ENCODE data around the gene GTF2A1. TPM values are rescaled to one million over a fixed set of nuclear protein-coding genes. Genes with fewer than 3 reads are reported as not detected.

The GTF2A1 gene
- total RNA-seq, 1 donor from 2014 or later = 40.9 TPM

DNA sequence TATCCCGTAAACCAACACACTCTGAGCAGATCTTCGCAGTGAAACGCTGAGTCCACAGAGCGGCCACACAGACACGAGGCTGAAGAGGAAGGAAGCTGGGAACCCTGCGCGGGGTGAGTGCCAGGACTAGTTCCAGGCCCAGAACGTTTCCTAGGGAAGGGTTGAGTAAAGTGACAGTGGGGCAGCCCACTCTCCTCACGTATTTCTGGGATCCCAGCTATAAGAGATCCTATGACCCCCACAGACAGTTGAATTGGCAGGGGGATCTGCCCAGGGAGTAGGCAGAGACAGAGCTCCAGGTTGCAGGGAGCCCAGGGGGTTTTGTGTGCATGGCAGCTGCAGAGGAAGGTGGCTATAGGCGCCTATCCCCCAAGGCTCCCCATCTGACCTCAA is 51.1 kb downstream of the GTF2A1 start:
- Mint-ChIP-seq H3K27ac (peak overlapping the region; percentile 95), H3K9me3 (no peaks in the 10 kb centered on the region), H3K27me3 (no peaks in the 10 kb centered on the region), H3K4me1 (ENCODE audit: unreplicated experiment) (peaks cover 11% of the 10 kb centered on the region), H3K4me3 (peak overlapping the region; percentile 95), H3K36me3 (no peaks in the 10 kb centered on the region)
- DNase-seq (ENCODE audit: extremely low spot score, unreplicated experiment) = no peak
- TF ChIP-seq, protein P1, sequence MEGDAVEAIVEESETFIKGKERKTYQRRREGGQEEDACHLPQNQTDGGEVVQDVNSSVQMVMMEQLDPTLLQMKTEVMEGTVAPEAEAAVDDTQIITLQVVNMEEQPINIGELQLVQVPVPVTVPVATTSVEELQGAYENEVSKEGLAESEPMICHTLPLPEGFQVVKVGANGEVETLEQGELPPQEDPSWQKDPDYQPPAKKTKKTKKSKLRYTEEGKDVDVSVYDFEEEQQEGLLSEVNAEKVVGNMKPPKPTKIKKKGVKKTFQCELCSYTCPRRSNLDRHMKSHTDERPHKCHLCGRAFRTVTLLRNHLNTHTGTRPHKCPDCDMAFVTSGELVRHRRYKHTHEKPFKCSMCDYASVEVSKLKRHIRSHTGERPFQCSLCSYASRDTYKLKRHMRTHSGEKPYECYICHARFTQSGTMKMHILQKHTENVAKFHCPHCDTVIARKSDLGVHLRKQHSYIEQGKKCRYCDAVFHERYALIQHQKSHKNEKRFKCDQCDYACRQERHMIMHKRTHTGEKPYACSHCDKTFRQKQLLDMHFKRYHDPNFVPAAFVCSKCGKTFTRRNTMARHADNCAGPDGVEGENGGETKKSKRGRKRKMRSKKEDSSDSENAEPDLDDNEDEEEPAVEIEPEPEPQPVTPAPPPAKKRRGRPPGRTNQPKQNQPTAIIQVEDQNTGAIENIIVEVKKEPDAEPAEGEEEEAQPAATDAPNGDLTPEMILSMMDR (conservative IDR thresholded peaks at IDR 0.05) = no peak

DNA sequence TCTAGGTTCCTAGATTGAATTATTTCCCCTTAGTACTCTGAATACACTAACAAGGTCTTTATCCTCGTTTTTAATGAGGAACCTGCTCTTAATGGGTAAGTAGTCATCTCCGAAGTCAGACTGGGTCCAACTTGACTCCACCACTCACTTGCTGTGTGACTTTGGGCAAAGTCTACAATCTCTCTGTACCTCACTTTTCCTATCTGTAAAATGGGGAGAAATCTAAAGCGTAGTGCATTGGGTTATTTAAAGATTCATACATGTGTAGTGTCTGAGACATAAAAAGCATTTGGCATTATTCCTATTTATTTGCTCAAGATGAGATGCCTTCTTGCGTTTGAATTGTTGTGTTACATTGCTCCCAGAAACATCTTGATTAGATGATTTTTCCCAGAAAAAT is 51.5 kb downstream of the GTF2A1 start:
- DNase-seq (ENCODE audit: extremely low spot score, unreplicated experiment) = no peak
- no peaks in the 10 kb centered on the region for H3K9me3 Mint-ChIP-seq
- H3K27ac Mint-ChIP-seq = peak overlapping the region; percentile 95
- peak overlapping the region; percentile 95 for H3K4me3 Mint-ChIP-seq
- no peaks in the 10 kb centered on the region for H3K27me3 Mint-ChIP-seq
- TF ChIP-seq, protein P1 (conservative IDR thresholded peaks at IDR 0.05) = no peak
- H3K4me1 Mint-ChIP-seq (ENCODE audit: unreplicated experiment) = peaks cover 12% of the 10 kb centered on the region
- H3K36me3 Mint-ChIP-seq = no peaks in the 10 kb centered on the region

DNA sequence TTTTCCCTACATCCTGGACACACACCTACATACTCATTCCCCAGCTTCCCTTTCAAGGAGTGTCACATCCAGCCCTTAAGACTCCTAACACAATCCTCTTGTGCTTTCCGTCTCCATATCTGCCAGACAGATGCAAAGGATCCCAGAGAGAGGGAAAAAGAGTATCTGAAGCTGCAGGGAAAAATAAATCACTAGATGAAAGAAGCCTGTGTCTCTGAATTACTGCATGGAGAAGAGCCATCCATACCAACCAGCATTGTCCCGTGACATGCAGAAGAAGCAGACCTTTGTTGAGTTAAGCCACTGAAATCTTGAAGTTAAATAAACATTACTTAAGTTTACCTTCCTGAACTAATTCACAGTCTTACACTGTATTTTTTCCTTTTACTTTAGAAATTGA is 54.6 kb downstream of the GTF2A1 start:
- H3K27ac Mint-ChIP-seq = no peak overlapping the region
- H3K4me1 Mint-ChIP-seq (ENCODE audit: unreplicated experiment) = peaks cover 15% of the 10 kb centered on the region
- H3K9me3 Mint-ChIP-seq = no peaks in the 10 kb centered on the region
- H3K4me3 Mint-ChIP-seq = no peak overlapping the region
- no peaks in the 10 kb centered on the region for H3K27me3 Mint-ChIP-seq
- H3K36me3 Mint-ChIP-seq = no peaks in the 10 kb centered on the region
- no peak for DNase-seq (ENCODE audit: extremely low spot score, unreplicated experiment)
- TF ChIP-seq, protein P1 (conservative IDR thresholded peaks at IDR 0.05) = no peak

DNA sequence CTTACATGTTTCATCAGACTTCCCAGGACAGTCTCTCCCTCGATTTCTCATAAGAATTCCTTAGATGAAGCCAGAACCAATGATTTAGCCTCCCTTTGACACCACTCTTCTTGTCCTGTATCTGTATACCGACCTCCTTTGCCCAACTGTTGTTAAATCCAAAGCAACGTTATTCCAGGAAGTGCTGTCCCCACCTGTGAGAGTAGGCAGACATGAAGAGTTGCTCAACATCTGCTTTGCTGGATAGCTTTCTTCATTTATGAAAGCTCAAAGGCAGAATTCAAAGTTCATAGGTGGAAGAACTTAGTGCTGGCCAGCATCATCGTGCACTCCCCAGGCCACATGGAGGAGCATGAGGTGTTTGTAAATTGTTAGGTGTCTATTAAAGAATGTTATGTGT is 55.6 kb downstream of the GTF2A1 start:
- TF ChIP-seq, protein P1 (conservative IDR thresholded peaks at IDR 0.05) = no peak
- DNase-seq (ENCODE audit: extremely low spot score, unreplicated experiment) = no peak
- no peak overlapping the region for H3K4me3 Mint-ChIP-seq
- no peak overlapping the region for H3K27ac Mint-ChIP-seq
- peaks cover 10% of the 10 kb centered on the region for H3K4me1 Mint-ChIP-seq (ENCODE audit: unreplicated experiment)
- H3K9me3 Mint-ChIP-seq = no peaks in the 10 kb centered on the region
- no peaks in the 10 kb centered on the region for H3K36me3 Mint-ChIP-seq
- no peaks in the 10 kb centered on the region for H3K27me3 Mint-ChIP-seq

DNA sequence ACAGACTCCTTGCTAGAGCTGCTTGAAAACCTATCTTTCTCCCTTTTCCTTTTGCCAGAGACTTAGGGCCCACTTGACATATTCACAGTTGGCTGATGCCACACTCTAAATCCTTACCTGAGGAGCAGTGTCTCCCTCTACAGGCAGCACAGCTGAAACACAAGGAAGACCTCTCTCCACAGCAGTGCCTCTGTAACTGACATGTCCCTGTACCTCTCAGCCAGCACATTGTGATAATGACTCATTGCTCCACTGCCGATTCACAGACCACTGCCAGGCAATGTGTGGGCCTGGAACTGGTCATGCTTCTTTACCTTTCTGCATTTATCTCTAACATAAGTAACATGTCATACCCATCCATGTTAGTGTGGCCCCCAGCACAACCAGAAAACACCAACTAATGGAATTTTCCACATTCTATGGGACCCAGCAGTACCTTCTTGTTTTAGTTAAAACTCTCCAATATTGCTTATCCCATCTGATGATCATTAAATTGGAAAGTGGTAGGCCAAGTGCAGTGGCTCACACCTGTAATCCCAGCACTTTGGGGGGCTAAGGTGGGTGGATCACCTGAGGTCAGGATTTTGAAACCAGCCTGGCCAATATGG is 56.5 kb downstream of the GTF2A1 start:
- H3K27ac Mint-ChIP-seq = no peak overlapping the region
- H3K9me3 Mint-ChIP-seq = no peaks in the 10 kb centered on the region
- no peak overlapping the region for H3K4me3 Mint-ChIP-seq
- no peak for DNase-seq (ENCODE audit: extremely low spot score, unreplicated experiment)
- H3K27me3 Mint-ChIP-seq = no peaks in the 10 kb centered on the region
- H3K36me3 Mint-ChIP-seq = no peaks in the 10 kb centered on the region
- H3K4me1 Mint-ChIP-seq (ENCODE audit: unreplicated experiment) = peaks cover 5% of the 10 kb centered on the region
- TF ChIP-seq, protein P1 (conservative IDR thresholded peaks at IDR 0.05) = peak; percentile 72

DNA sequence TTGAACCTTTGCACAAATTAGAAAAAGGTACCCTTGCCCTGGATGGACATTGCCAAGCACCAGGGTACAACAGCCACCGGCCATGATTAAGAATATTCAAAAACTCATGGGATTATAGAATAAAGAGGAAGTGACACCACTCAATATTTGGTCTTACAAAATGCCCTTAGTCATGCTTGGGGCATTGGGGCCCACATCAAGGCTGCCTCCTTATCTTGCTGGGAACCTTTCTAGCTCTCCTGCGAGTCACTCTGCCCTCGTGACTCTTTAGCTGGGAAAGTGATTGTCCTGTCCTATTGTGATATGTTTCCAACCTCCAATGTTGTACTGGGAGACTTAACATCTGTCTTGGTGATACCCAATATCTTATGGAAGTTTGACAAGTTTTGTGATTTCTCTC is 57.8 kb downstream of the GTF2A1 start:
- H3K9me3 Mint-ChIP-seq = no peaks in the 10 kb centered on the region
- no peaks in the 10 kb centered on the region for H3K36me3 Mint-ChIP-seq
- H3K4me1 Mint-ChIP-seq (ENCODE audit: unreplicated experiment) = peaks cover 4% of the 10 kb centered on the region
- no peak overlapping the region for H3K4me3 Mint-ChIP-seq
- H3K27ac Mint-ChIP-seq = no peak overlapping the region
- H3K27me3 Mint-ChIP-seq = no peaks in the 10 kb centered on the region
- TF ChIP-seq, protein P1 (conservative IDR thresholded peaks at IDR 0.05) = no peak
- no peak for DNase-seq (ENCODE audit: extremely low spot score, unreplicated experiment)

Measured in type B pancreatic cell (in vitro differentiated cells).